ENCODE measurements around the gene CES4A. TPM values are rescaled to one million over a fixed set of nuclear protein-coding genes. Genes with fewer than 3 reads are reported as not detected.

Gene CES4A
- total and polyA plus RNA-seq, 2 of the 13 experiments (the other 11 are each of a cell fraction or from before 2014, with no cell fraction given), result 0.09 to 0.17 TPM

GRCh38 chr16:66977341-66978113 is 10.9 kb upstream of the CES4A start (continued):
- peak; percentile 25; the same call in 1 of the 2 replicates for TF ChIP-seq BHLHE40 (IDR thresholded peaks at IDR 0.05; ENCODE audit: low read length)
- TF ChIP-seq ZNF644 (CRISPR knock-in tag; IDR thresholded peaks at IDR 0.05; ENCODE audit: low read depth), result peak; percentile 29; the same call in 1 of the 2 replicates
- peak; percentile 80 for TF ChIP-seq RXRB (CRISPR knock-in tag; IDR thresholded peaks at IDR 0.05; ENCODE audit: borderline replicate concordance)
- peak; percentile 78; the same call in 1 of the 2 replicates for TF ChIP-seq KAT7 (CRISPR knock-in tag; IDR thresholded peaks at IDR 0.05; ENCODE audit: borderline replicate concordance)
- no peak for TF ChIP-seq PRDM15 (CRISPR knock-in tag; IDR thresholded peaks at IDR 0.05)
- no peak; the same call in 1 of the 2 replicates for TF ChIP-seq ZFP41 (CRISPR knock-in tag; IDR thresholded peaks at IDR 0.05; ENCODE audit: borderline replicate concordance)
- TF ChIP-seq XRCC5 (optimal IDR thresholded peaks at IDR 0.05; ENCODE audit: low read length), result peak; percentile 92
- TF ChIP-seq, protein P1, sequence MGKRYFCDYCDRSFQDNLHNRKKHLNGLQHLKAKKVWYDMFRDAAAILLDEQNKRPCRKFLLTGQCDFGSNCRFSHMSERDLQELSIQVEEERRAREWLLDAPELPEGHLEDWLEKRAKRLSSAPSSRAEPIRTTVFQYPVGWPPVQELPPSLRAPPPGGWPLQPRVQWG (CRISPR knock-in tag; IDR thresholded peaks at IDR 0.05; ENCODE audit: borderline replicate concordance, low read depth), result no peak
- TF ChIP-seq ZNF567 (CRISPR knock-in tag; IDR thresholded peaks at IDR 0.05; ENCODE audit: borderline replicate concordance), result 0 out of 2 replicates have a peak, but pooled peaks have one; percentile 61
- TF ChIP-seq SP140L (CRISPR knock-in tag; IDR thresholded peaks at IDR 0.05; ENCODE audit: borderline replicate concordance), result 0 out of 2 replicates have a peak, but pooled peaks have one; percentile 60
- TF ChIP-seq ZNF570 (CRISPR knock-in tag; IDR thresholded peaks at IDR 0.05; ENCODE audit: borderline replicate concordance), result no peak
- peak; percentile 64 for TF ChIP-seq FOSL2 (CRISPR knock-in tag; IDR thresholded peaks at IDR 0.05)
- TF ChIP-seq ZNF414 (CRISPR knock-in tag; IDR thresholded peaks at IDR 0.05), result 0 out of 2 replicates have a peak, but pooled peaks have one; percentile 57
- TF ChIP-seq ZNF512B (CRISPR knock-in tag; IDR thresholded peaks at IDR 0.05; ENCODE audit: borderline replicate concordance), result peak; percentile 86; the same call in 1 of the 2 replicates
- TF ChIP-seq FOXK1 (CRISPR knock-in tag; IDR thresholded peaks at IDR 0.05; ENCODE audit: borderline replicate concordance, low read depth), result peak; percentile 37; the same call in 1 of the 2 replicates
- TF ChIP-seq ZNF574 (CRISPR knock-in tag; IDR thresholded peaks at IDR 0.05), result peak; percentile 73
- no peak for TF ChIP-seq AHR (CRISPR knock-in tag; IDR thresholded peaks at IDR 0.05)
- TF ChIP-seq PHF8 (CRISPR knock-in tag; IDR thresholded peaks at IDR 0.05), result no peak
